NCI-H748 treated with DMSO at 0.1 percent for 48 hours (cell line): ENCODE data around the gene ZC3H7A.

Experiments used
- DNase-seq: peaks from one replicate; lab custom pipeline; 2025; lab: John Stamatoyannopoulos, UW

ZC3H7A gene

GRCh38 chr16:11768849-11769248, 28.2 kb downstream of the ZC3H7A start:
- no peak for DNase-seq

- DNase-seq = no peak
Observed at GRCh38 chr16:11762431-11762830, 34.6 kb downstream of the ZC3H7A start.

- no peak for DNase-seq
Observed at GRCh38 chr16:11759997-11760396, 37.1 kb downstream of the ZC3H7A start.

GRCh38 chr16:11759163-11759834, 37.8 kb downstream of the ZC3H7A start:
- DNase-seq = no peak

- no peak for DNase-seq
Observed at GRCh38 chr16:11757671-11758545, 39.1 kb downstream of the ZC3H7A start.

GRCh38 chr16:11756248-11756647, 40.8 kb downstream of the ZC3H7A start:
- DNase-seq = no peak

- no peak for DNase-seq
Observed at GRCh38 chr16:11755022-11755760, 41.9 kb downstream of the ZC3H7A start.

GRCh38 chr16:11752856-11753255, 44.2 kb downstream of the ZC3H7A start:
- no peak for DNase-seq

- DNase-seq = no peak
Observed at GRCh38 chr16:11750056-11750455, 47.0 kb downstream of the ZC3H7A start.

- DNase-seq = no peak
Observed at GRCh38 chr16:11748404-11749254, 48.4 kb downstream of the ZC3H7A start.

- DNase-seq = no peak
Observed at GRCh38 chr16:11747949-11748403, 49.1 kb downstream of the ZC3H7A start.

GRCh38 chr16:11744075-11744470, 53.0 kb downstream of the ZC3H7A start:
- no peak for DNase-seq

GRCh38 chr16:11743308-11744074, 53.6 kb downstream of the ZC3H7A start:
- DNase-seq = no peak

- DNase-seq = peak; percentile 74
Observed at GRCh38 chr16:11742536-11743307, 54.3 kb downstream of the ZC3H7A start, which contains the start of gene TXNDC11. Gene TXNDC11 (minus strand): TSS chr16:11742857. CDS start chr16:11742730, 127 bp downstream.

- no peak for DNase-seq
Observed at GRCh38 chr16:11742093-11742535, 54.9 kb downstream of the ZC3H7A start.

- DNase-seq = no peak
Observed at GRCh38 chr16:11740567-11740966, 56.5 kb downstream of the ZC3H7A start.

GRCh38 chr16:11738742-11739544, 58.1 kb downstream of the ZC3H7A start:
- no peak for DNase-seq

GRCh38 chr16:11737713-11738112, 59.3 kb downstream of the ZC3H7A start:
- DNase-seq = no peak

- no peak for DNase-seq
Observed at GRCh38 chr16:11736903-11737302, 60.2 kb downstream of the ZC3H7A start.
